ENCODE results near the gene LRMDA. TPM values are rescaled to one million over a fixed set of nuclear protein-coding genes. Genes with fewer than 3 reads are reported as not detected.

The LRMDA gene
- total RNA-seq, 1 donor from 2014 or later: not detected

- H3K4me1 Mint-ChIP-seq (ENCODE audit: low read depth): no peaks in the 10 kb centered on the region
- no peaks in the 10 kb centered on the region for H3K9me3 Mint-ChIP-seq
- no peak overlapping the region for H3K27ac Mint-ChIP-seq
- no peaks in the 10 kb centered on the region for H3K36me3 Mint-ChIP-seq (ENCODE audit: low read depth)
- H3K4me3 Mint-ChIP-seq (ENCODE audit: low read depth): no peak overlapping the region
- H3K27me3 Mint-ChIP-seq (ENCODE audit: low read depth): peaks cover 4% of the 10 kb centered on the region
- intact Hi-C loops (cut with micrococcal nuclease): no loop called here
- no peak for DNase-seq (ENCODE audit: low spot score)
Measured at GRCh38 chr10:75646916-75647315, 215.5 kb downstream of the LRMDA start.

GRCh38 chr10:75647675-75648074, 216.3 kb downstream of the LRMDA start:
- H3K27me3 Mint-ChIP-seq (ENCODE audit: low read depth): peaks cover 4% of the 10 kb centered on the region
- H3K27ac Mint-ChIP-seq: no peak overlapping the region
- no peaks in the 10 kb centered on the region for H3K9me3 Mint-ChIP-seq
- H3K4me3 Mint-ChIP-seq (ENCODE audit: low read depth): no peak overlapping the region
- intact Hi-C loops (cut with micrococcal nuclease): no loop called here
- no peaks in the 10 kb centered on the region for H3K4me1 Mint-ChIP-seq (ENCODE audit: low read depth)
- H3K36me3 Mint-ChIP-seq (ENCODE audit: low read depth): no peaks in the 10 kb centered on the region
- no peak for DNase-seq (ENCODE audit: low spot score)

- intact Hi-C loops (cut with micrococcal nuclease): no loop called here
Measured at GRCh38 chr10:75648351-75648750, 216.9 kb downstream of the LRMDA start.

GRCh38 chr10:75648854-75649253, 217.4 kb downstream of the LRMDA start:
- no peak overlapping the region for H3K4me3 Mint-ChIP-seq (ENCODE audit: low read depth)
- H3K9me3 Mint-ChIP-seq: no peaks in the 10 kb centered on the region
- peaks cover 4% of the 10 kb centered on the region for H3K27me3 Mint-ChIP-seq (ENCODE audit: low read depth)
- intact Hi-C loops (cut with micrococcal nuclease): no loop called here
- H3K36me3 Mint-ChIP-seq (ENCODE audit: low read depth): no peaks in the 10 kb centered on the region
- no peak overlapping the region for H3K27ac Mint-ChIP-seq
- no peaks in the 10 kb centered on the region for H3K4me1 Mint-ChIP-seq (ENCODE audit: low read depth)
- no peak for DNase-seq (ENCODE audit: low spot score)

More at GRCh38 chr10:75648351-75648750, 216.9 kb downstream of the LRMDA start:
- DNase-seq (ENCODE audit: low spot score): no peak
- Mint-ChIP-seq H3K4me1 (ENCODE audit: low read depth) (no peaks in the 10 kb centered on the region), H3K4me3 (ENCODE audit: low read depth) (no peak overlapping the region), H3K36me3 (ENCODE audit: low read depth) (no peaks in the 10 kb centered on the region), H3K27ac (no peak overlapping the region), H3K27me3 (ENCODE audit: low read depth) (peaks cover 4% of the 10 kb centered on the region), H3K9me3 (no peaks in the 10 kb centered on the region)

GRCh38 chr10:75649466-75649865, 218.0 kb downstream of the LRMDA start:
- Mint-ChIP-seq H3K27ac (no peak overlapping the region), H3K4me3 (ENCODE audit: low read depth) (no peak overlapping the region), H3K9me3 (no peaks in the 10 kb centered on the region), H3K36me3 (ENCODE audit: low read depth) (no peaks in the 10 kb centered on the region), H3K4me1 (ENCODE audit: low read depth) (no peaks in the 10 kb centered on the region), H3K27me3 (ENCODE audit: low read depth) (peaks cover 4% of the 10 kb centered on the region)
- DNase-seq (ENCODE audit: low spot score): no peak
- intact Hi-C loops (cut with micrococcal nuclease): no loop called here

GRCh38 chr10:75650648-75651047, 219.2 kb downstream of the LRMDA start:
- Mint-ChIP-seq H3K27ac (no peak overlapping the region), H3K9me3 (no peaks in the 10 kb centered on the region), H3K36me3 (ENCODE audit: low read depth) (no peaks in the 10 kb centered on the region), H3K4me3 (ENCODE audit: low read depth) (no peak overlapping the region), H3K4me1 (ENCODE audit: low read depth) (no peaks in the 10 kb centered on the region), H3K27me3 (ENCODE audit: low read depth) (peaks cover 4% of the 10 kb centered on the region)
- intact Hi-C loops (cut with micrococcal nuclease): no loop called here
- no peak for DNase-seq (ENCODE audit: low spot score)

- Mint-ChIP-seq H3K27me3 (ENCODE audit: low read depth) (peaks cover 4% of the 10 kb centered on the region), H3K4me3 (ENCODE audit: low read depth) (no peak overlapping the region), H3K4me1 (ENCODE audit: low read depth) (no peaks in the 10 kb centered on the region), H3K36me3 (ENCODE audit: low read depth) (no peaks in the 10 kb centered on the region), H3K9me3 (no peaks in the 10 kb centered on the region), H3K27ac (no peak overlapping the region)
- intact Hi-C loops (cut with micrococcal nuclease): no loop called here
- no peak for DNase-seq (ENCODE audit: low spot score)
Measured at GRCh38 chr10:75651417-75651816, 220.0 kb downstream of the LRMDA start.

GRCh38 chr10:75652146-75652740, 220.8 kb downstream of the LRMDA start:
- H3K36me3 Mint-ChIP-seq (ENCODE audit: low read depth): no peaks in the 10 kb centered on the region

GRCh38 chr10:75653761-75654160, 222.3 kb downstream of the LRMDA start:
- no peaks in the 10 kb centered on the region for H3K9me3 Mint-ChIP-seq
- no peak overlapping the region for H3K4me3 Mint-ChIP-seq (ENCODE audit: low read depth)
- no peak overlapping the region for H3K27ac Mint-ChIP-seq

More at GRCh38 chr10:75652146-75652740, 220.8 kb downstream of the LRMDA start:
- H3K9me3 Mint-ChIP-seq: no peaks in the 10 kb centered on the region
- no peak for DNase-seq (ENCODE audit: low spot score)
- no peak overlapping the region for H3K4me3 Mint-ChIP-seq (ENCODE audit: low read depth)
- peaks cover 4% of the 10 kb centered on the region for H3K27me3 Mint-ChIP-seq (ENCODE audit: low read depth)
- H3K4me1 Mint-ChIP-seq (ENCODE audit: low read depth): no peaks in the 10 kb centered on the region
- intact Hi-C loops (cut with micrococcal nuclease): no loop called here
- no peak overlapping the region for H3K27ac Mint-ChIP-seq

GRCh38 chr10:75654171-75654771, 222.8 kb downstream of the LRMDA start:
- Mint-ChIP-seq H3K36me3 (ENCODE audit: low read depth) (no peaks in the 10 kb centered on the region), H3K9me3 (no peaks in the 10 kb centered on the region), H3K27ac (no peak overlapping the region), H3K4me1 (ENCODE audit: low read depth) (no peaks in the 10 kb centered on the region), H3K27me3 (ENCODE audit: low read depth) (peaks cover 4% of the 10 kb centered on the region), H3K4me3 (ENCODE audit: low read depth) (no peak overlapping the region)
- intact Hi-C loops (cut with micrococcal nuclease): no loop called here
- DNase-seq (ENCODE audit: low spot score): no peak

More at GRCh38 chr10:75653761-75654160, 222.3 kb downstream of the LRMDA start:
- H3K27me3 Mint-ChIP-seq (ENCODE audit: low read depth): peaks cover 4% of the 10 kb centered on the region
- no peak for DNase-seq (ENCODE audit: low spot score)
- H3K36me3 Mint-ChIP-seq (ENCODE audit: low read depth): no peaks in the 10 kb centered on the region
- H3K4me1 Mint-ChIP-seq (ENCODE audit: low read depth): no peaks in the 10 kb centered on the region
- intact Hi-C loops (cut with micrococcal nuclease): no loop called here

GRCh38 chr10:75654772-75655171, 223.3 kb downstream of the LRMDA start:
- intact Hi-C loops (cut with micrococcal nuclease): no loop called here
- Mint-ChIP-seq H3K9me3 (no peaks in the 10 kb centered on the region), H3K27ac (no peak overlapping the region), H3K27me3 (ENCODE audit: low read depth) (peaks cover under 1% of the 10 kb centered on the region), H3K4me1 (ENCODE audit: low read depth) (no peaks in the 10 kb centered on the region), H3K36me3 (ENCODE audit: low read depth) (no peaks in the 10 kb centered on the region), H3K4me3 (ENCODE audit: low read depth) (no peak overlapping the region)
- DNase-seq (ENCODE audit: low spot score): no peak

- Mint-ChIP-seq H3K27ac (no peak overlapping the region), H3K27me3 (ENCODE audit: low read depth) (no peaks in the 10 kb centered on the region), H3K9me3 (no peaks in the 10 kb centered on the region), H3K4me3 (ENCODE audit: low read depth) (no peak overlapping the region), H3K36me3 (ENCODE audit: low read depth) (no peaks in the 10 kb centered on the region), H3K4me1 (ENCODE audit: low read depth) (no peaks in the 10 kb centered on the region)
- intact Hi-C loops (cut with micrococcal nuclease): no loop called here
- DNase-seq (ENCODE audit: low spot score): no peak
Measured at GRCh38 chr10:75655791-75656451, 224.5 kb downstream of the LRMDA start.

- intact Hi-C loops (cut with micrococcal nuclease): no loop called here
- Mint-ChIP-seq H3K27ac (no peak overlapping the region), H3K4me3 (ENCODE audit: low read depth) (no peak overlapping the region), H3K36me3 (ENCODE audit: low read depth) (no peaks in the 10 kb centered on the region), H3K4me1 (ENCODE audit: low read depth) (no peaks in the 10 kb centered on the region), H3K9me3 (no peaks in the 10 kb centered on the region), H3K27me3 (ENCODE audit: low read depth) (no peaks in the 10 kb centered on the region)
- no peak for DNase-seq (ENCODE audit: low spot score)
Measured at GRCh38 chr10:75657351-75657750, 225.9 kb downstream of the LRMDA start.
